Activated T-helper 17 cell treated with anti-CD3 and anti-CD28 coated beads, Interleukin-2, amount 50 U/mL, for 72 hours (primary cell): ENCODE measurements around the gene ATP4B. TPM values are rescaled to one million over a fixed set of nuclear protein-coding genes. Genes with fewer than 3 reads are reported as not detected.

ENCODE experiments used
- ATAC-seq: fragments of 150-1000 bp; cut with Tn5 transposase; replicated peaks from 2 replicates; pipeline ENCODE4 v1.10.0; 2021; ENCODE audit warnings: mild to moderate bottlenecking, moderate library complexity
- H3K27ac Mint-ChIP-seq: one replicate; pipeline ENCODE4 v1.8.0; 2022; ENCODE audit warnings: mixed read lengths
- H3K27me3 Mint-ChIP-seq: one replicate; pipeline ENCODE4 v1.8.0; 2022; ENCODE audit warnings: mixed read lengths
- H3K36me3 Mint-ChIP-seq: one replicate; pipeline ENCODE4 v1.8.0; 2022; ENCODE audit warnings: low read depth, mild to moderate bottlenecking, mixed read lengths
- H3K4me1 Mint-ChIP-seq: one replicate; pipeline ENCODE4 v1.8.0; 2022; ENCODE audit warnings: mixed read lengths
- H3K4me3 Mint-ChIP-seq: one replicate; pipeline ENCODE4 v1.8.0; 2022; ENCODE audit warnings: mild to moderate bottlenecking, mixed read lengths
- H3K9me3 Mint-ChIP-seq: one replicate; pipeline ENCODE4 v1.8.0; 2022; ENCODE audit warnings: mixed read lengths
- total RNA-seq, 2 donors: library from RNA; stranded (reverse); gene quantifications; one replicate each; pipeline ENCODE4 v1.2.3, GENCODE V29; 2022

Gene ATP4B
- total RNA-seq, 2 donors from 2014 or later: not detected

DNA sequence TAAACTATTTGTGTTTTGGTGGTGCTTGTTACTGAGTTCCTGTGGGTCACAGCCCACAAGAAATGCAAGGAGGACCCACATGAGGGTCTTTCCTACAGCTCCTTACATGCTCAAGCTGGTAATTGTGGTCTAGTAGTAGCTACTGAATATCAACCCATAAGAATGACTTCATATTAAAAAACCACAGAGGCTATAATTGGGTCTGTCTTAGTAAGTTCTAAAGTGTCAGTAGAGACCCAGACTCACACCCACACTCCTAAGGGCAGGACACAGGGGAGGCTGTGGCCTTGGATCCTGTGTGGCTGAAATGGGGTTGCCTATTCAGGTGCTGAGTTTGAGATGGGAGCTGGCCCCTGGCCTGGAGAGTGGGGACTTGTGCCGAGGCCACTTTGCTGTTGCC is 53.8 kb downstream of the ATP4B start:
- Mint-ChIP-seq H3K36me3 (peaks cover 38% of the 10 kb centered on the region), H3K27ac (no peak overlapping the region), H3K27me3 (no peaks in the 10 kb centered on the region), H3K9me3 (no peaks in the 10 kb centered on the region), H3K4me3 (no peak overlapping the region), H3K4me1 (peaks cover 21% of the 10 kb centered on the region)
- ATAC-seq: peak; percentile 65

- peaks cover 18% of the 10 kb centered on the region for H3K4me1 Mint-ChIP-seq
Measured at GRCh38 chr13:113603116-113603710, 54.8 kb downstream of the ATP4B start.

DNA sequence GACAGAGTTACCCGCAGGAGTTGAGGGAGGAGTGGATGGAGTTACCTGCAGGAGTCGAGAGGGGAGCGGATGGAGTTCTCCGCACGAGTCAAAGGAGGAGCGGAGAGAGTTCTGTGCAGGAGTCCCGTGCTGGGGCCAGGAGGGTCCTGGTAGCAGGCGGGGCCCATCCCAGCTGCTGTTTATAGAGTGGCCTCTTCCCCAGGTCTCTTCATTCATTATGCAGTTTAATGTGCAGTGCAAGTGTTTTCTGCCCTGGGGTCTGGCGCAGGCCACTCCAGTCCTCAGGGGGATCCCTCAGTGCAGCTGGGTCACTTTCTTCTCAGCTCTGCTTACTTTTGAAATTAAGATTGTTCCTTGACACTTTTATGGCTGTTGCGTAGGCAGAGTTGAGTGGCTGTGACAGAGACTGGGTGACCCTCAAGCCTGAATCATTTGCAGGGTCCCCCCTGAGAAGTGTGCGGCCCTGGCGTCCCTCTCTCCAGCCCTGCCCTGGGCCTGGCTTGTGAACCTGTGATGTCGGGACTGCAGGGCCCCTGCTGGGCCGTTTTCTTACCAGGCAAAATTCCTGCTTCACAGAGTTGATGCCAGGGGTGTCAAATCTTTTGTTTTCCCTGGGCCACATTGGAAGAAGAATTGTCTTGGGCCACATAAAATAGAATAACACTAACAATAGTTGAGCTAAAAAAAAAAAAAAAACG is 55.6 kb downstream of the ATP4B start:
- H3K4me1 Mint-ChIP-seq: peaks cover 18% of the 10 kb centered on the region

More at GRCh38 chr13:113603116-113603710, 54.8 kb downstream of the ATP4B start:
- H3K9me3 Mint-ChIP-seq: no peaks in the 10 kb centered on the region
- no peak overlapping the region for H3K4me3 Mint-ChIP-seq
- H3K36me3 Mint-ChIP-seq: peaks cover 38% of the 10 kb centered on the region
- H3K27me3 Mint-ChIP-seq: no peaks in the 10 kb centered on the region
- ATAC-seq: peak; percentile 40
- H3K27ac Mint-ChIP-seq: peak overlapping the region; percentile 9

DNA sequence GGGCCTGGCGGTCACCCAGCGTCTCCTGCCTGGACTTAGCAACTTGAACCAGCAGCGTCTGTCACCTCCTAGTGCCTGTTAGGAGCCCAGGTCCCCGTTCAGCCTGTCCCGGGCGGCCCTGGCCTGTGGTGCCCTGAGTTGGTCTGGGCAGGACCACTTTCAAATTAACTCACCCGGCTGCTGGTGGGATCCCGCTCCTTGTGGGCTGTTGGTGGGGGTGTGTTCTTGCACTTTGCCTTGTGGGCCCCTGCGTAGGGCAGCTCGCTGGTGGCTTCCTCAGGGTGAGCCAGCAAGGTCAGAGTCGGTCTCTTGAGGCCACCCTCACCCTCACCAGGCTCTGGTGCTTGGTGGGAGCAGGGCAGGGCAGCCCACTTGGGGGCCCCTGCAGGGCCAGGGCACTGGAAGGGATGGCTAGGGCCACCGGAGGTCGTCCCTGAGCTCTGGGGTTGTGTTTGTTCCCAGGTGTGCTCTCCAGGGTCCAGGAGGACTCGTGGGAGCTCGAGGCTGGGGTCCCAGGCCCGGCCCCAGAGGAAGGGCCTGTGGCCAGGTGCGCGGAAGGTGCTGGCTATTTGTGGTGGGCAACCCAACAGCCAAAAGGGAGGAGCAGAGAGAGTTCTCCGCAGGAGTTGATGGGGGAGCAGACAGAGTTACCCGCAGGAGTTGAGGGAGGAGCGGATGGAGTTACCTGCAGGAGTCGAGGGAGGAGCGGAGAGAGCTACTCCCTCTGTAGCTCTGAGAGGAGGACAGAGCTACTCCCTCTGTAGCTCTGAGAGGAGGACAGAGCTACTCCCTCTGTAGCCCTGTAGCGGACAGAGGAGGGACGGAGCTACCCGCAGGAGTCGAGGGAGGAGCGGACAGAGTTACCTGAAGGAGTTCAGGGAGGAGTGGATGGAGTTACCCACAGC is 56.6 kb downstream of the ATP4B start:
- Mint-ChIP-seq H3K27ac (no peak overlapping the region), H3K4me1 (peaks cover 18% of the 10 kb centered on the region), H3K4me3 (no peak overlapping the region), H3K9me3 (no peaks in the 10 kb centered on the region), H3K27me3 (no peaks in the 10 kb centered on the region), H3K36me3 (peaks cover 48% of the 10 kb centered on the region)
- ATAC-seq: no peak

More for the DNA sequence above, 55.6 kb downstream of the ATP4B start:
- H3K27me3 Mint-ChIP-seq: no peaks in the 10 kb centered on the region
- no peaks in the 10 kb centered on the region for H3K9me3 Mint-ChIP-seq
- H3K36me3 Mint-ChIP-seq: peaks cover 38% of the 10 kb centered on the region
- no peak for ATAC-seq
- H3K27ac Mint-ChIP-seq: peak overlapping the region; percentile 9
- no peak overlapping the region for H3K4me3 Mint-ChIP-seq

DNA sequence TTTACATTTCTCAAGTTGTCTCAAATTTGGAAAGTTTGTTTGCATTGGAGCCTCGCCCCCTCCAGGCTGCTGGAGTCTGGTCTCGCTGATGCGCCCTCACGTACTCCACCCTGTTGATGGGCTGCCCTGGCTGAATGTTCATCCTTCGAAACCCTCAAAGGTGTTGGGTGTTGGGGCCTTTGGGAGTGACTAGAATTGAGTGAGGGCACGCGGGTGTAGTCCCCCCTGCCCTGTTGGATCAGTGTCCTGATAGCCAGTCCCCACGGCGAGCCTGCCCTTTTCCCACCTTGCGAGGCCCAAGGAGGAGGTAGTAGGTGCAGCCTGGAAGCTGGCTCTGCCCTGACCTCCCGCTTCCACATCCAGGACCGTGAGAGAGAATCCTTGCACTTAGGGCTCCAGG is 58.6 kb downstream of the ATP4B start:
- Mint-ChIP-seq H3K36me3 (peaks cover 53% of the 10 kb centered on the region), H3K27me3 (no peaks in the 10 kb centered on the region), H3K4me1 (peaks cover 17% of the 10 kb centered on the region), H3K9me3 (no peaks in the 10 kb centered on the region), H3K27ac (no peak overlapping the region), H3K4me3 (no peak overlapping the region)
- ATAC-seq: no peak

Other genes starting within 250 kb of the ATP4B start
- gene ADPRHL1, start 204.7 kb downstream of the ATP4B start, total RNA-seq: under 1 TPM; 0.40 to 0.69 TPM
- 10 to 100 TPM; 18.5 to 24.4 TPM for gene DCUN1D2, start 167.5 kb downstream of the ATP4B start, total RNA-seq
- 100 to 1,000 TPM in 1 of 2 donors, 10 to 100 TPM in 1; 98.1 to 188 TPM for gene TFDP1, start 73.4 kb downstream of the ATP4B start, total RNA-seq
- under 1 TPM; 0.09 to 0.64 TPM for gene GRK1, start 9.0 kb upstream of the ATP4B start, total RNA-seq
- gene TMEM255B, start 101.0 kb upstream of the ATP4B start, total RNA-seq: 1 to 10 TPM; 2.0 TPM
- under 1 TPM; 0.56 to 0.58 TPM for gene GAS6, start 205.9 kb upstream of the ATP4B start, total RNA-seq